ENCODE data around the gene LRRFIP1. TPM values are rescaled to one million over a fixed set of nuclear protein-coding genes. Genes with fewer than 3 reads are reported as not detected.
A peak's percentile ranks its signal among the peaks of the same experiment; 100 is the strongest.
"Not testable (repeated sequence)": the region's sequence is repeated elsewhere in the genome, so short reads cannot be mapped to it uniquely, and the experiment has no call there.

LRRFIP1 gene
- total RNA-seq, 4 donors from 2014 or later = 142 to 213 (median 191) TPM

DNA sequence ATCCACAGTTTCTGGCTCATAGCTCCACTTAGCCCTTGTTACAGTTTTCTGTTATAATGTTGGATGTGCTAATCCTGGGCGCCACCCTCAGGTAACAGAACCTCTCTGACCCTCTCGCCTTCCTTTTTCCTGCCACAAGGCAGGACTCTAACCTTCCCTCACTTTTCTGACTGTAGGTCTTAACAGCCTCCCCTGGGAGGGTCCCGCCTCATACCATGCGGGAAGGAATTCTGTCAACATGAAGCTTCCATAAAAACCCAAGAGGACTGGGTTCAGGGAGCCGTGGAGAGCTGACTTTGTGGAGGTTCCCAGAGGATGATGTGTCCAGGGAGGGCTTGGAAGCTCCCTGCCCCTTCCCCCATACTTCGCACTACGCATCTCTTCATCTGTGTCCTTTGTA is 25.0 kb upstream of the LRRFIP1 start:
- Histone ChIP-seq H3K27ac (replicated peaks in 1 of 4) (no peak overlapping the region), H3K4me1 (peaks cover 30 to 39% (median 33%) of the 10 kb centered on the region in 4 donors), H3K36me3 (no peaks in the 10 kb centered on the region), H3K9me3 (no peaks in the 10 kb centered on the region), H3K4me3 (no peak overlapping the region), H3K27me3 (no peaks in the 10 kb centered on the region)
- 88% methylated on average over 7 of the region's 7 CpGs for WGBS
- intact Hi-C loops (cut with DNase I) = no loop called here
- DNase-seq (ENCODE audit: extremely low spot score) = no peak
- TF ChIP-seq POLR2AphosphoS5 (IDR thresholded peaks at IDR 0.05) (no peak), EP300 (IDR thresholded peaks at IDR 0.05) (no peak), POLR2A (IDR thresholded peaks at IDR 0.05; ENCODE audit: low read depth) (no peak)
- TF ChIP-seq, protein P1, sequence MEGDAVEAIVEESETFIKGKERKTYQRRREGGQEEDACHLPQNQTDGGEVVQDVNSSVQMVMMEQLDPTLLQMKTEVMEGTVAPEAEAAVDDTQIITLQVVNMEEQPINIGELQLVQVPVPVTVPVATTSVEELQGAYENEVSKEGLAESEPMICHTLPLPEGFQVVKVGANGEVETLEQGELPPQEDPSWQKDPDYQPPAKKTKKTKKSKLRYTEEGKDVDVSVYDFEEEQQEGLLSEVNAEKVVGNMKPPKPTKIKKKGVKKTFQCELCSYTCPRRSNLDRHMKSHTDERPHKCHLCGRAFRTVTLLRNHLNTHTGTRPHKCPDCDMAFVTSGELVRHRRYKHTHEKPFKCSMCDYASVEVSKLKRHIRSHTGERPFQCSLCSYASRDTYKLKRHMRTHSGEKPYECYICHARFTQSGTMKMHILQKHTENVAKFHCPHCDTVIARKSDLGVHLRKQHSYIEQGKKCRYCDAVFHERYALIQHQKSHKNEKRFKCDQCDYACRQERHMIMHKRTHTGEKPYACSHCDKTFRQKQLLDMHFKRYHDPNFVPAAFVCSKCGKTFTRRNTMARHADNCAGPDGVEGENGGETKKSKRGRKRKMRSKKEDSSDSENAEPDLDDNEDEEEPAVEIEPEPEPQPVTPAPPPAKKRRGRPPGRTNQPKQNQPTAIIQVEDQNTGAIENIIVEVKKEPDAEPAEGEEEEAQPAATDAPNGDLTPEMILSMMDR (IDR thresholded peaks at IDR 0.05) = no peak

DNA sequence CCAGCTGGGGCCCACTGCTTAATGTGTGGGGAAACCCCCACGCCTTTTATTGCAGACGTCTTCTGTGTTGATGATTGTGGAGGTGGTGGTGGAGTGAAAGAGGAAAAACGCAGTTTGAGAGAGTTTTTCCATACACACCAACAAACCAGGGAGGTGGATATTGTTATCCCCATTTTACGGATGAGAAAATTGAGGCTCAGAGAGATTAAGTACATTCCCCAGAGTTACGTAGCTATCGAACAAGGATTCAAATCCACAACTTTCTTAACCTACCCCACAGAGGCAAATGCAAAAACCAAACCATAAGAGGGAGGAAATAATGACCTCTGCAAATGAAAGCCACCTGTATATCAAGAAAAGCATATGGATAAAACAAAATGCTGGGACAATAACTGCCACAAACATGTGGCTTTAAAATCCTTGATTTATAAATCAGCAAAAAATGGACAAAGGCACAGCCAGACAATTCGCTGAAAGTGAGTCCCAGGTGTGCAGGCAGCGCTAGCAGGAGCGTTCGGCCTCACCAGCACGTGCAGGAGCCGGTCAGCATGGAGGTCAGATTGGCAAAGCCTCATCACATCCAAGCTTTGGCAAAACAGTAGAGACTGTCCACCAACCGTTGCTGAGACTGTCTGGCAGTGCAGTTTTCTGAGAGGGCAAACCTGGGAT is 24.2 kb upstream of the LRRFIP1 start:
- Histone ChIP-seq H3K4me3 (no peak overlapping the region), H3K4me1 (peaks cover 30 to 39% (median 33%) of the 10 kb centered on the region in 4 donors), H3K9me3 (no peaks in the 10 kb centered on the region), H3K27me3 (no peaks in the 10 kb centered on the region), H3K36me3 (no peaks in the 10 kb centered on the region), H3K27ac (replicated peaks in 1 of 4) (peak overlapping the region in 1 of 4 donors; percentile 33)
- WGBS = 84% methylated on average over 13 of the region's 13 CpGs
- intact Hi-C loops (cut with DNase I) = no loop called here
- no peak for TF ChIP-seq EP300 (IDR thresholded peaks at IDR 0.05)
- no peak for TF ChIP-seq POLR2AphosphoS5 (IDR thresholded peaks at IDR 0.05)
- no peak for TF ChIP-seq POLR2A (IDR thresholded peaks at IDR 0.05; ENCODE audit: low read depth)
- TF ChIP-seq, protein P1 (IDR thresholded peaks at IDR 0.05) = no peak
- no peak for DNase-seq (ENCODE audit: extremely low spot score)

DNA sequence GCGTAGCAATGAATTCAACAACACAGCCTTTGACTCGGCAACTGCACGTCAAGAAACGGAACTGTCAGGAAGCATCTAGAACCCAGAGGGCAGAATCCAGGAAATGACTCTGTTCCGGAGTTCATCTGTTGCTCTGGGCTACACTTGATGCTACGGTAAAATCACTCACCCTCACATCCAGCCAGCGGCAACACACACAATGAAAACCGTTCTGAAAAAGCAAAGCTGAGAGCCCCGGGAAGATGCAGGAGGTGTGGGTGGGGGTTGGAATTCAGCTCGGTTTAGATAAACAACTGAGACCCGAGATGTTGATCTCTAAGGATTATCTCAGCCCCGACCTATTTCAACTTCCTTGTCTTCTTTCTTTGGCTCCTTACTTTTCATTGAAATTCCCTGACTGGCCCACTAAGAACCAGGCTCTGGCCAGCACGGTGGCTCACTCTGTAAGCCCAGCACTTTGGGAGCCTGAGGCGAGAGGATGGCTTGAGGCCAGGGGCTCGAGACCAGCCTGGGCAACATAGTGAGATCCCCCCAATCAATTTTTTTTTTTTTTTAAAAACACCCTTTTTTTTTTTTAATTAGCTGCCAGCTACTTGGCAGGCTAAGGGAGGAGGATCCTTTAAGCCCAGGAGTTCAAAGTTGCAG is 23.5 kb upstream of the LRRFIP1 start:
- Histone ChIP-seq H3K36me3 (no peaks in the 10 kb centered on the region), H3K27me3 (no peaks in the 10 kb centered on the region), H3K4me3 (peak overlapping the region in 1 of 4 donors; percentile 1), H3K4me1 (peaks cover 30 to 39% (median 33%) of the 10 kb centered on the region in 4 donors), H3K27ac (replicated peaks in 1 of 4) (peak overlapping the region; percentile 25 to 40 (median 34)), H3K9me3 (no peaks in the 10 kb centered on the region)
- DNase-seq (ENCODE audit: extremely low spot score) = no peak
- WGBS = 55% methylated on average over 15 of the region's 15 CpGs
- TF ChIP-seq POLR2A (IDR thresholded peaks at IDR 0.05; ENCODE audit: low read depth) = no peak
- peak; percentile 71 to 83 for TF ChIP-seq POLR2AphosphoS5 (IDR thresholded peaks at IDR 0.05)
- peak; percentile 8 for TF ChIP-seq EP300 (IDR thresholded peaks at IDR 0.05)
- intact Hi-C loops (cut with DNase I) = no loop called here

DNA sequence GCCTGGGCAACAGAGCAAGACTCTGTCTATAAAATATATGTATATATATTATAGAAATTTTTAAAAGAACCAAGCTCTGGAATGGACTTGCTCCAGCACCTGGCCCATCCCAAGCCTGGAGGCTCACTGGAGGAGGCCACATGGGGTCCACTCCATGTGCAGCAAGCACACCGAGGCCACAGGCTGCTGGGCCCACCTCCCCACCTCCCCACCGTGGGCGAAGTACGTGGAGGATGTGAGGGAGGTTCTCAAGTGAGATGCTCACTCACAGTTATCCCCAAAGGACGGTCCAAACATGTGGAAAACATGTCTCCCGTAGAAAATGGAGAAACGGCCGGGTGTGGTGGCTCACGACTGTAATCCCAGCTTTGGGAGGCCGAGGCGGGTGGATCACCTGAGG is 23.0 kb upstream of the LRRFIP1 start:
- no peaks in the 10 kb centered on the region for H3K36me3 ChIP-seq
- intact Hi-C loops (cut with DNase I) = no loop called here
- DNase-seq (ENCODE audit: extremely low spot score) = no peak
- no peaks in the 10 kb centered on the region for H3K9me3 ChIP-seq
- no peak overlapping the region for H3K4me3 ChIP-seq
- H3K27me3 ChIP-seq = no peaks in the 10 kb centered on the region
- peaks cover 27 to 36% (median 30%) of the 10 kb centered on the region in 4 donors for H3K4me1 ChIP-seq
- H3K27ac ChIP-seq (replicated peaks in 1 of 4) = peak overlapping the region in 1 of 4 donors; percentile 33
- WGBS = 82% methylated on average over 11 of the region's 11 CpGs
- TF ChIP-seq EP300 (IDR thresholded peaks at IDR 0.05) = no peak
- TF ChIP-seq POLR2A (IDR thresholded peaks at IDR 0.05; ENCODE audit: low read depth) = no peak
- TF ChIP-seq POLR2AphosphoS5 (IDR thresholded peaks at IDR 0.05) = no peak
- TF ChIP-seq, protein P1 (IDR thresholded peaks at IDR 0.05) = no peak

DNA sequence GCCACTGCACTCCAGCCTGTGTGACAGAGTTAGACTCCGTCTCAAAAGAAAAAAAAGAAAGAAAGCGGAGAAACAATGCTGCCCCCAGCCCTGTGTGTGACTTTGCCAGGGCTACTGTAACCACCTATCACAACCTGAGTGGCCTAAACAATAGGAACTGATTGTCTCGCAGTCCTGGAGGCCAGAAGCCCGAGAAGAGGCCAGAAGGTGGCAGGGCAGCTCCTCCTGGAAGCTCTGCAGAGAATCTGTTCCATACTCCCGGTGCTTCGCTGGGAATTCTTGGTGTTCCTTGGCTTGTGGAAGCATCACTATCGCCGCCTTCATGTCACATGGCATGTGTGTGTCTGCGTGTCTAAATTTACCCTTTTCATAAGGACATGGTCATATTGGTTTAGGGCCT is 22.4 kb upstream of the LRRFIP1 start:
- WGBS = 88% methylated on average over 9 of the region's 9 CpGs
- DNase-seq (ENCODE audit: extremely low spot score) = no peak
- no peaks in the 10 kb centered on the region for H3K36me3 ChIP-seq
- intact Hi-C loops (cut with DNase I) = no loop called here
- no peak overlapping the region for H3K4me3 ChIP-seq
- no peak for TF ChIP-seq POLR2AphosphoS5 (IDR thresholded peaks at IDR 0.05)
- TF ChIP-seq, protein P1 (IDR thresholded peaks at IDR 0.05) = peak; percentile 17 to 41 (median 24)
- no peak overlapping the region for H3K27ac ChIP-seq (replicated peaks in 1 of 4)
- no peaks in the 10 kb centered on the region for H3K27me3 ChIP-seq
- no peaks in the 10 kb centered on the region for H3K9me3 ChIP-seq
- H3K4me1 ChIP-seq = peaks cover 22 to 31% (median 24%) of the 10 kb centered on the region in 4 donors

DNA sequence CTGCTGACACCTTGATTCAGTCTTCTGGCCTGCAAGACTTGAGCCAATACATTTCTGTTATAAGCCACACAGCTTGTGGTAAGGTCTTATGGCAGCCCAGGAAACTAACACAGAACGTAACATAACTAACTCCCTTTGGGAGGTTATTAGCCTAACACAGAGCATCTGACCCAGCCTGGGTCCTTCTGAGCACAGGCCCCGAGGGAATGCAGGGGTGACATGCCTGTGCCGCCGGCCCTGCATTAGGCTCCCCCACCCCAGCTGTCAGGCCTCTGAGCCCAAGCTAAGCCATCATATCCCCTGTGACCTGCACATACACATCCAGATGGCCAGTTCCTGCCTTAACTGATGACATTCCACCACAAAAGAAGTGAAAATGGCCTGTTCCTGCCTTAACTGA is 20.9 kb upstream of the LRRFIP1 start:
- H3K36me3 ChIP-seq; H3K9me3 ChIP-seq; intact Hi-C loops (cut with DNase I): not testable (repeated sequence)

More for the DNA sequence above, 20.9 kb upstream of the LRRFIP1 start:
- peaks cover 11 to 18% (median 12%) of the 10 kb centered on the region in 4 donors for H3K4me1 ChIP-seq
- H3K27ac ChIP-seq (replicated peaks in 1 of 4); H3K27me3 ChIP-seq; H3K4me3 ChIP-seq; DNase-seq (ENCODE audit: extremely low spot score): not testable (repeated sequence)
- 95% methylated on average over 3 of the region's 4 CpGs for WGBS

Data from esophagus muscularis mucosa (tissue), 4 donors.